Measurements from ENCODE around the gene DUSP2. TPM values are rescaled to one million over a fixed set of nuclear protein-coding genes. Genes with fewer than 3 reads are reported as not detected.
A peak's percentile ranks its signal among the peaks of the same experiment; 100 is the strongest.

Gene DUSP2
- total RNA-seq, 1 experiment from 2014 or later = 0.84 TPM

DNA sequence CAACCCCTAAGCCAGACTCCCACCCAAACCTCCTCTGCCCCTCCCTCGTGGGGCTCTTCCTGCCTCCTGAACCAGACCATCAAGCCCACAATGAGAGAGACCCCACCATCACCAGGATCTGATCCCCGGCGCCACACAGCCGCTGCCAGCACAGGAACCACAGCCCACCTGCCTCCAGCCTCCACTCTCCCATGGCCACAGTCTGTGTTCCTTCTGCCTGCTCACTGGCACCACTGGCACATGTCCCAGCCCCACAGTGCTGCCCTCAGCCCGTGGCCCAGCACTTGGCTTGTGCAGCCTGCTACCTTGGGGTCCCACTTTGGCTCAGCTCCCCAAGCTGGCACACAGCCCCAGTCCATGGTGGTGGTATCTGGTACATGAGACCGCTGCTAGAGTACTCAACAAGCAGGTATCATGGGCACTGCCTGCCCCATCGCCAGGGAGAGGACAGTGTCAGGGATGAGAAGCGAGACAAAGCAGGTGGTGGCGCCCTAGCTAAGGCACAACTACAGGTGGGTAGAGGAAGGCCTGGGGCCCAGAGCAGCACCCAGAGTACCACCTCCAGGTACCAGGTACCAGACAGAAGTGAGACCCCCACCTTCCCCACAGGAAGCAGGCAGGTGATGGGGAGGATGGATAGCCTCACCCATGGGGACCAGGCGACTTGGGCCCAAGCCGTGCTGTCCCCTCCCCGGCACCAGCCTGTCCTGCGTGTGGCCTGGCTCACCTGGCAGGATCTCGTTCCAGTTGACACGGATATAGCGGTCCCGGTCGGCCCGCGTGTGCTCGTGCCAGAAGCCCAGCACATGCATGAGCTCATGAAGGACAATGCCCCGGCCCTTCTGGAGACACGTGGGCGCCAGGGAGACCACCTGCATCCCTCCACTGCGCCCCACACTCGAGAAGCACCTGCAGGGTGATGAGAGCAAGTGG is 13.2 kb downstream of the DUSP2 start:
- no peak for DNase-seq (ENCODE audit: low read depth)

DNA sequence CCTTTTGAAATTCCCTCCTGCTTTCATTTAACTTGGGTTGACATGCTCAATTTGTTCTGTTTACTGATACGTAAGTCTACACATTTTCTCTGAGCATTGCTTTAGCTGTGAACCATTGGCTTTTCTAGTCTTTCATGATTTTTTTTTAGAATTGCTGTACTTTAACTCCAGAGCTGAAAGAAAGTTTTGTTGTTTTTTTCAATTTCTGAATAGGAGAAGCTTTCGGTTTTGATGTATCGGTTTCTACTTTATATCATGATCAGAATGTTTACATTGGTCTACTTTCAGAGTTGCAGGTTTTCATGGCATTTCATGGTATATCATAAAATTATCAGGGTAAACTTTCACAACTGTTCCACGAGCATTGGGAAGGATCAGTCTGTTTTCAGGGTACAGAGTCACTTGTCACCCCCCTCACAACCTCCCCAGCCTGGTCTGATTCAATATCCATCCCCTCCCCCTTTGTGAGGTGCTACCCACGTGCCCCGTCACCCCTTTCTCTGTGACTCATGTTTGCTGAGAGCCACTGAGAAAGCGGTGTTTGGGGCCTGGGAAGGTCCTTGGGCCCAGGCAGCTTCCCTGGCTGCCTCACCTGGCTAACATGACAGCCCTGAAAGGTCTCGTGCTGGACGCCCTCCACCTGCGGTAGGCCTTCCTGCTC is 14.0 kb downstream of the DUSP2 start:
- DNase-seq (ENCODE audit: low read depth) = no peak

DNA sequence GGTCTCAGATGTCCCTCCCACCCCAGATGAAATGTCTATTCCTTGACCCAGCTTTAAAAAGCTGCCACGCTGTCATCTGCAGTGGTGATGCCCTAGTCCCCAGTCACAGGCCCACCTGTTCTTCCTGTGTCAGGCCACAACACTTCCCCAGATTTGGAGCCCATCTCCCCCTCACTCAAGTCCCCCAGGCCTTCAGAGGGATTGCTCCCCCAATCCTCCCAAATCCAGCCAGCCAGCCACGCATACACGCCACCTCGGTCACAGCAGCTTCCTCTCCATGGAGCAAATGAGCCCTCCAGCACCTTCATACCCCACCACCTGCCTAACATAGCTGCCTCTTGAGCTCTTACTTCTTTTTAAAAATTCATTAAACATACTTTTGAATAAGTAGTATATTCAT is 14.8 kb downstream of the DUSP2 start:
- DNase-seq (ENCODE audit: low read depth) = no peak

DNA sequence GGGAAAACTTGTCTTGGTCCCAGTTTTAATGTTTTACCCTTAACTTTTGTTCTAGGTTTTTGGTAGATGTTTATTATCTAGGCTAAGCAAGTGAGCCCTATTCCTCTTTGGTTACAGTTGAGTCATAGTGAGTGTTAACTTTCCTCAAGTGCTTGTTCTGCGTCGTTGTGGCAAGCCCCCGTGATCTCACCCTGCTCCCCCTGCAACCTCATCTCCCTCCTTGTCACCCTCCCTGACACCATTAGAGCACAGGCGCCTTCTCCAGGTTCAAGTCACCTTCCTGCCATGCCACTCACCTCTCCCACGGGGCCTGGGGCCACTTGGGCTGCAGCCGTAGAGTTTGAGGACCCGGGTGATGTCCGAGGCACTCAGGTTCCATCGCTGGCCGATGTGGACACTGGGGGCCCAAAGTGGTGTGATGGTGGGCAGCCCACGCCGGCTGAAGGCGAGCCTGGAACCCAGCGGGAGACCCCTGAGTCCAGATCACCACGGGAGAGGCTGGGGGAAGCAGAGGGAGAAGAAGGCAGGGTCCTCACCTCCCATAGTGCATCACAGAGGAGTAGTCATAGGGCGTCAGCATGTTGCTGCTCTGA is 15.6 kb downstream of the DUSP2 start:
- no peak for DNase-seq (ENCODE audit: low read depth)

DNA sequence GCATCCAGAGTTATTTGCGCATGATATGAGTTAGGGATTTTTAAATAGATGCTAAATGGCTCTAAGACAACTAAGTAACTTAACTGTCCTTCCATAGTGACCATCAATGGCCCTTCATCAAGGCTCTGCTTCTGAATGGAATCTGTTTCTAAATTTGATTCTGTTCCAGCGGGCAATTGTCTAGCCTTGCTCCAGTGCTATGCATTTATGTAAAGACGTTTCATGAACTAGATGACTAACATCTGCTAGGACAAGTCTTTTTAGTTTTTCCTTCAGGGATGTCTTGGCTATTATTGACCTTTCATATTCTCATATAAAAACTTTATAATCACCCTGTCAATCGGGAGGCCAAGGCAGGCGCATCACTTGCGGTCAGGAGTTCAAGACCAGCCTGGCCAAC is 16.8 kb downstream of the DUSP2 start:
- no peak for DNase-seq (ENCODE audit: low read depth)

DNA sequence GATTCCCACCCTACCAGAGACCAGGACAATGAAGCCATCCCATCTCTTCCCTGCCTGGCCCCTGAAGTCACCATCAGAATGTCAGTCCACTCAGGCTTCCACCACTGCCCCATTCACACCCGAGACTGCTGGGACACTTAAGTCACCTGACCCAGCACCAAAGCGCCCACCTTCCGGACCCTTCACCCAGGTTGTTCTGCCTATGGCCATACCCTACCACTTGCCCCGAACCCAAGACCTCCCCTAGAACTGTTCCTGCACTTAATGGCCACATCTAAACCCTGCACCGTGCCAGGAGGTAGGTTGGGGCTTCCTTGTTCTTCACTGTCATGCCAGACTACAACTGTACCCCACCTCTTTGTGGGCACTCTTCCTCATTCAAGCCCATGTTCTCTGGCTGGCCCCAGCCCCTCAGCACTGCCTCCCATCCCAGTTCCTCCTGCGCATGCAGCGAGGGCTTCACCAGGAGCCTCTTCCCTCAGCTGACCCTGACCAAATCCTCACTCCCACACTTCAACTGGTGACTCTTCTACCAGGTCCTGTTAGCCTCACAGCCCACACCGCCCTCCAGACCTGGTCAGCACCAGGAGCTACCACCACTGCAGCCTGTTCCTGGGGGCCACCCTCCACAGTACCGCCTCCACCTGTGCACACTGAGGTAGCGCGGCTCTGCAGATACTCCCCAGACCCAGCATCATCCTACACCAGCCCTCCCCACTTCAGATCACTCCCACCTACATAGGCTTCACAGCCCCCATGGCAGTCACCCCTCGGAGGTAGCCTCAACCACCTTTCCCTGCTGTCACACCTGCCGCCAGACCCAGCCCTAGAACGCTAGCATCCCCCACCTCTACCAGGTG is 20.6 kb downstream of the DUSP2 start:
- no peak for DNase-seq (ENCODE audit: low read depth)

DNA sequence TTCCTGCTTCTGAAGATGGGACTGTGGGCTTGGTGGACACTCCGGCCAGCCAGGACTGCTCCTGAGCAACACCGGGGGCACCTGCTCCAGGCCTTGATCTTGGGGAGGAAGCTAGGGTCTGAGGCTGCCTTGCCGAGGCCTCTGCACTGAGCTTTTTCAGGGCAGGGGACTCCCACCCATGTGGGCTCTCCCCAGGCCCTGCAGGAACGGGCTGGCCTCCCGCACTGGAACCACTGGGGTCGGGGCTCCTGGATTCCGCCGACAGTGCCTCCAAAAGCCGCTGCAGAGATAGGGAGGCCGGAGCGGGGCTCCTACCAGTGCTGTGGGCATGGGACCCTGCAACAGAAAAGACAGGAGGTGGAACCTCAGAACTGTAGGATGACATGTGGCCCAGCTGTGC is 21.3 kb downstream of the DUSP2 start:
- no peak for DNase-seq (ENCODE audit: low read depth)

DNA sequence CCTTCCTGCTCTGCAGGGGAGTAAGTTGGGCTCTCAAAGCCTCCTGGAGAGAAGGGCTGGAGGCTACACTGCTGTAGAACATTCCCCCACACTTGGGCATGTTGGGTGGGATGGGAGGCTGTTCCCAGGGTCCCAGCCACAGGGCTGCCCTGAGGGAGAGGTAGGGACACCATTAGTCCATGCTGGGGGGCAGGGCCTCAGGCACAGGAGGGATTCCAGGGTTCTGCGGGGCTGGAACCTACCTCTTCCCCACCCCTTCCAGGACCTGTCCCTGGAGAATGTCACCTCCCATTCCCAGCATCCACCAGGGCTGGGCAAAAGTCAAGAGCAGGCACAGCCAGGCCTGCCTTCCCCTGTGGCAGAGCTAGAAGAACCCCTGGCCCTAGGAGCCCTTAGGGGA is 21.9 kb downstream of the DUSP2 start:
- no peak for DNase-seq (ENCODE audit: low read depth)

DNA sequence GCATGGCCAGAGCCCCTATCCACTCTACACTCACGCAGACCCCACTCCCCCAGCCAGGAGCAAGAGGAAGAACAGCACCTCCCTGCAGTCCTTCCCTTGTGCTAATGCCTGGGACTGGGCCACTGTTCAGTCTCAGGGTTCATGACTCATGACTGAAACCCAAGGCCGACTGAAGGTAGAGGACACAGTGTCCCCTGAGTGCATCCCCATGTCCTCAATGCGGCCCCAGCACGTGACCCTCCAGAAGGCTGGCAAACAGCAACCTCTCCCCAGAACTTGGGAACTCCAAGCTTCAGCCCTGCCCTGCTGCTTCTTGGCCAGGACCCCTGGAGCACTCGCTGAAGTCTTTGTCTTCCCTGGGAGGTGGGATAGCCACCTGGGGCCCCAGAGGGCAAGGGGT is 22.8 kb downstream of the DUSP2 start:
- no peak for DNase-seq (ENCODE audit: low read depth)

DNA sequence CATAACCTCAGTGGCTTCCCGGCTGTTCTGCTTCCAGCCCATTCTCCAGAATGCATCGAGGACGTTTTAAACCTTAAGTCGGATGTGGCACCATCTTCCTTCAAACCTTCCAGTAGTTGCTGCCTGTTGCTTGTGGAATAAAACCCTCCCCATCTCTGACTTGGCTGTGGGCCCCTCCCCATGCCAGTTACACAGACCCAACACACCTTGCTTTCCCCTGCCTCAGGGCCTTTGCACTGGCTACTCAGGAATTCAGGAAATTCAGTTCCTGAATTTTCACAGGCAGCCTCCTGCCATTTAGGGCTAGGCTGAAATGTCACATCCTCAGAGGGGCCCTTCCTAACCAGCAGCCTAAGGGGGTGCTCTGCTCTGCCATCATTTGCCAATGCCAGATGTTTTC is 23.8 kb downstream of the DUSP2 start:
- no peak for DNase-seq (ENCODE audit: low read depth)

DNA sequence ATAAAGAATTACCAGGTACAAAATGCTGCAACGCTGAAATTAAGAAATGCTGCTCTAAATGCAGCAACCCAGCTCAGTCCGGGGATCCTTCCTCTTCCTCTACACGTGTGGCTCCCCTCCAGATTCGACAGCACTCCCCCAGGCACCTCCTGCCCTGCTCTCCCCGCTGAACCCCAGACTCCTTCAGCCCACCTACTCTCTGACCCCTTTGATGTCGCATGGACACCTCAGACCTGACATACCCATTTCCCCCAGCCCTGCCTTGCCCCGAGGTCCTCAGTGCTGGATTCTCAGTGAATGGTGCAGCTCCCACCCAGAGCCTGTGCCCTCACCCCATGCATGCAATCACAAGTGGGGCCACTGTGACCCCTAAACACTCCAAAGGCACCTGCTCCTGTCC is 24.2 kb downstream of the DUSP2 start:
- no peak for DNase-seq (ENCODE audit: low read depth)

DNA sequence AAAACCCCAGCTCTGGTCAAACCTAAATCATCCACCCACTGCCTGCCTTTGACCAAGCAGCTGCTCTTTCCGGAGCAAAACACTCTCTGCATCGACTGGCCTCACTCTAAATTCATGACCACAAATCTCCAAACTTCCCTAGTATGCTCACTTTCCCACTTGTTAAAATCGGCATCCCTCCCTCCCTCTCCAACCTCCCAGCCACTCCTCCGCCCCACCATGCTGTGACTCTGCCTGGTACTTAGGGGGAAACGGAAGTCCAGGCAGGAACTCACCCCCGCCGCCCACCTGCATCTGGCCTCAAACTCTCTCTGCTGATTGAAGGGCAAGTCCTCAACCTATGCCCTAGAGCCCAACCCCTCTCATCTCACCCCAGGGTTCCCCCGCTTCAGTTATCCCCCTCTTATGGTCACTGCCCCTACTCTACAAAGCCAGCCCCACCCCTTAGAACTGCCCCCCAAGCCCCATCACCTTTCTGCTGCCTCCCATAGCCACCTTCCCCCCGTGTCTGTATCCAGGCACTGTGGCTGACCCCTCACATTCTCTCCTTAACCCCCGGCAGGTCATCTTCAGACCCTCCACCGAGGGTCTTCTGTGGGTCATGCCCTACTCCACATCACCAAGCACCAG is 25.0 kb downstream of the DUSP2 start:
- no peak for DNase-seq (ENCODE audit: low read depth)

DNA sequence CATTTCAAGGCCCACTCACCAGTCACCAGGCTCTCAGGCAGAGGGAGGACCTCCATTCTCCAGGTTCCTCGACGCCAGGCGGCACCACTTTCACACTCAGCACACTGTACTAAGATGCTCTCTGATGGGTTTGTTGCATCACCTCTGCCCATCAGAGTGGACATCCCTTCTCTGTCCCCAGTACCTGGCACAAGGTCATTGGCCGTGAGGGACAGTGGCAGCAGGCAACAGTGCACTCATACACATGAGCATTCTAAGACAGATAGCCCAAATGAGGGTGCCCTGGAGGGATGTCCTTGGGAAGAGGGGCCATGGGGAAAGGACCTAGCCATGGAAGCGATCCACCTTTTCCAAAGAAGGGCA is 25.9 kb downstream of the DUSP2 start:
- DNase-seq (ENCODE audit: low read depth) = no peak

DNA sequence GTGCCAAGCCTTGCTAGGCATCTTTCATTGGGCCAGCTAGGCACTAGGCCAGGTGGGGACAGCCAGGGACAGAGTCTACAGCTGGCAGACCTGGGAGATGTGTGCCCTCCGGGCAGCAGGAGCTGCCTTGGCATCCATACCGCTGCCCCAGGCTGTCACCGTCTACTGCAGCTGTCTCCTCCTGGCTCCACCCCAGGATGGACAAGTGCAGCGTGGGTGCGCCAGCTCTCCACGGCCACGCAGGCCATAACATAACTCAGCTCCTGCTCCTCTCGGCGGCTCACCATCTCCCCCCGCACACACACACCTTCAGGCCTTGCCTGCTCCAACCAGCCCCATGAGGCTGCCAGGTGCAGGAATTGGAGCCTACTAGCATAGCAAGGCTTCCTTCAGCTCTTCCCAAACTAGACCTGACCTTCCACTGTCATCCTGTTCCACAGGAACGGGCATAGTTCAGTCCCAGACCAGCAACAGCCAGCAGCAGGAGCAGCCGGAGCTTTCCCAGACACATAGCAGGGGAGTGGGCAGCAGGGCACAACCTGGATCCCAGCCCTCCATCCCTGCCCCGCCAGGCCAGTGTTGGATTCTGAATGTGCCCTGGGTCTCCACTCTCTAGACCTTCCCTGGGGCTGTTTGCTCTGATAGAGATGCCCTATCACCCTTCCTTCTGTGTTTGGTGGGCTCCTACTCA is 26.4 kb downstream of the DUSP2 start:
- no peak for DNase-seq (ENCODE audit: low read depth)

DNA sequence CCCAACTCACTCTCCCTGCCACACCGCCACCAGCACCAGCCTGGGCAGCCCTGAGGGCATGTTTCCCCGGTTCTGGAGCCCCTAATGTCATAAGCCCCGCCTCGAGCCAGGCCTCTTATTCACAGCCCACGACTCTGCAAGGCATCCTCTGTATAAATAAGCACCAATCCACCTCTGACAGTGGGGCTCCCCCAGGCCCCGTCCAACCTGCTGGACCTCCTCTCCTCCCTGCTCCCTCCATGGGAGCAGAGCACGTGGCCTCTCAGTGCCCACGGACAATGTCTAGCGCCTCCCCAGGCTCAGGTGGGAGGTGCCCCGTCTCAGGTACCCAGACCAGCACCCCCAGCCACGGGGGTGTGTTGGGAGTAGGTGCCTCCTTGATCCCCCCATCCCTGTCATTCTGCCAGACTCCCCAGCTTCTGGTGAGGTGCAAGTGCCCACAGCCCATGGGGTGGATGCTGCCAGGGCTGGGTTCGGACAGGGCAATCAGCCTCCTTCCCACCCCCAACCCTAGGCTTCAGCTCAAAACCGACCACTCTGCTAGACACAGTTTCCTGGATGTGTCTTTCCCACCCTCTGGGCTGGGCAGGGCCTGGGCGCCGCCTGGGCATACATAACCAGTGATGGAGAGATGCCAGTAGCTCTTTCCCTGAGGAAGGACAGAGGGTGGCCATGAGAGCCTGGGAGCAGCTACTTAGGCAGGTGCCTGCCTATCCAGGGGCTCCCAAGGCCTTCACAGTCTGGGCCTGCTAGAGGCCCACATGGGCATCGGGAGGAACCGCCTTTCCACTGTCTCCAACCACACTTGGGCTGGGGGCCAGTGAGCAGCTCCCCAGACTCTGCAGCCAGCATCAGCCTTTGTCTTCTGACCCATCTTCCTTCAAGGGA is 27.3 kb downstream of the DUSP2 start:
- no peak for DNase-seq (ENCODE audit: low read depth)

DNA sequence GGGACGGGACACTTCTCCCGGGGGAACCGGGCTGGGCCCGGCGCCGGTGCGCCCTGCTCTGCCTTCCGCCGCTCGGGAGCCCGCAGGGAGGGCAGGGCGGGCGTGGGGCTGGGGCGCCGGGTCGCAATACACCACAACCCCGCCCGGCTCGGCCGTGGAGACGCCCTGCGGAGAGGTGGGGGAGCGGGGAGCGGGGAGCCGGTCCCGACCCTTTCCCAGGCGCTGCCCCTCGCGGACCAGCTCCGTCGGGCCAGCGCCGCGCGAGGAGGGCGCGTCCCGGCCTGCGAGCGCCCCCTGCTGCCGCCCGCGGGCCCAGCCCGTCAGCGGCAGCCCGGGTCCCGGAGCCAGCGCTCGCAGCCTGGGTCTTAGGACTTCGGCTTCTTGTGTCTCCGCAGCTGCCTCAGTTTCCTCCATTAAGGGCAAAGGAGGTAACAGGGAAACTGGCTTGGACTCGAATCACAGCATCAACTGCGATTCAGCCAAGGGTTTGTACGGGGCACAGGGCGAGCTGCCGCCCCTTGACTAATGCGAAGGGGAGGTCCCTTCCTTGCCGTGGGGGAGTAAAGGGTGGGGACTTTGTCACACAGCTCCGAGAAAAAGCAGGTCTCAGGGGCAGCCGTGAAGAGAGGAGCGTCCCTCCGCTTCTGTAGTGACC is 28.2 kb downstream of the DUSP2 start:
- DNase-seq (ENCODE audit: low read depth) = peak; percentile 29

DNA sequence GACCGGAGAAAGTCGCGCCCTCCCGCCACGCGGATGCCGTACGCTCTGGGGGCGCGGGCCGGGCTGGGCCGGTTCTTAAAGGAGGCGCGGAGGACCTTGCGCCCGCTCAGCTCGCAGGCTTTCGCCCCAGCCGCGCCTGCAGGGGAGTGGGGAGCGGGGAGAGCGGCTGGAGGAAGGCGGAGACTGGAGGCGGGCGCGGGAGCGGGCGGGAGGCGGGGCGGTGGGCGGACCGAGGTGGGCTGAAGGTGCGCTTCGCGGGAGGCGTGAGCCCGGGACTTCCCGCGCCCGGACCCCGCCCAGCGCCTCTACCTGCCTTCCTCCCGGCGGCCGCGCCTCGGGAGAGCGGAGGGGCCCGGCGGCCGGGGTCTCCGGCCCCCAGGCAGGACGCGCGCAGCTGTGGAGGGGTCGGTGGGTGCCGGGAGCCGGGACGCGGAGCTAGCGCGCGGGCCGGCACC is 28.8 kb downstream of the DUSP2 start, which contains the start of gene ADRA2B:
ADRA2B (minus strand) TSS at position 148 of the 455 bp plus-strand sequence. CDS start 422 bp downstream, outside the sequence.
- DNase-seq (ENCODE audit: low read depth) = no peak

DNA sequence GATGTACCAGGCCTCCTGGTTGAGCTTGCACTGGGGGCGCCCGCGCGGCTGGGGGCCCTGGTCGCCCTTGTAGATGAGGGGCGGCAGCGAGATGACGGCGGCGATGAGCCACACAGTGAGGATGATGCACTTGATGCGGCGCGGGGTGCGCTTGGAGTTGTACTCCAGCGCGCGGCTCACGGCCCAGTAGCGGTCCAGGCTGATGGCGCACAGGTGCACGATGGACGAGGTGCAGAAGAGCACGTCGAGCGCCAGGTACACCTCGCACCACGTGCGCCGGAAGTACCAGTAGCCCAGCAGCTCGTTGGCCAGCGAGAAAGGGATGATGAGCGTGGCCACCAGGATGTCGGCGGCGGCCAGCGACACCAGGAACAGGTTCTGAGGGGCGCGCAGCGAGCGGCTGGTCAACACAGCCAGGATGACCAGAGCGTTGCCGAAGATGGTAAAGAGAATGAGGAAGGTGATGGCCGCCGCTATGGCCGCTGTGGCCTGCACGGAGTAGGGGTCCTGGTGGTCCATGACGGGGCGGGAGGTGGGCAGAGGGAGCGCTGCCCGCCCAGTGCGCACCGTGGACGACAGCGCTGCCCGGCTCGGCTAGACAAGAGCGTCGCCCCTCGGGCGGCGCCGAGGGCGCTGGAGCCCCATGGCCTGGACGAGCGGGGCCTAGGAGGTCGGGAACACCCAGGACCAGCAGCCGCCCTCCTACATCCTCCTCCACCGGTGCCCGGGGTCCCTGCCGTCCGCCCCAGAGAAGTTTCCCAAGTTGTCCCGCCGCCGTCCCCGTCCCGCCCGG is 29.4 kb downstream of the DUSP2 start:
- DNase-seq (ENCODE audit: low read depth) = no peak
